HG02678 (cell line): ENCODE results near the gene ZNF511.

Experiments
- ATAC-seq: cut with Tn5 transposase; IDR thresholded peaks from one replicate; pipeline ENCODE4 v1.9.1; 2021; ENCODE audit warnings: mild to moderate bottlenecking, moderate library complexity; ENCODE audit not compliant: unreplicated experiment

ZNF511 gene

DNA sequence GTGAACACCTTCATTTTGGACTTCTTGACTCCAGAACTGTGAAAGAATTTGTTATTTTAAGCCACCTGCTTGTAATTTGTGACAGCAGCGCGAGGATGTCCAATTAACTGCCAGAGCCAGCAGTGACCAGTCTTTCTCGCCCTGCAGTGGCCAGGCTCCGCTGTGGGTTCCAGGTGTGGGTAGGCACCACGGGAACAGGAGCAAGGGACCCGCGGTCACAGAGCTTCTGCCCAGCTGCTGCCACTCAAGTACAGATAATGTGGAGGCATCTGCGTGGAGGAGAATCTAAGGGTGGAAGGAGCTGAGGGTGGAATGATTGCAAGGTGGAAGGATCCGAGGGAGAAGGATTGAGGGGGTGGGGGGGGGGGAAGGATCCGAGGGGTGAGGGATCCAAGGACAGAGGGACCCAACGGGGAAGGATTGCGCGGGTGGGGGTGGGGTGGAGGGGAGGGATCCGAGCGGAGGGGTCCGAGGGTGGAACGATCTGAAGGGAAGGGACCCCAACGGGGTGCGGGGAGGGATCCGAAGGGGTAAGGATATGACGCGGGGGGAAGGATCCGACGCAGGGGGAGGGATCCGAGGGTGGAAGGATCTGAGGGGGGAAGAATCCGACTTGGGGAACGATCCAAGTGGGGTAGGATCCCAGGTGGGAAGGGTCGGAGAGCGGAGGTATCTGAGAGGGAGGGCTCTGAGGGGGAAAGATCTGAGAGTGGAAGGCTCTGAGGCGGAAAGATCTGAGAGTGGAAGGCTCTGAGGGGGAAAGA, 24.4 kb downstream of the ZNF511 start:
- no peak for ATAC-seq

DNA sequence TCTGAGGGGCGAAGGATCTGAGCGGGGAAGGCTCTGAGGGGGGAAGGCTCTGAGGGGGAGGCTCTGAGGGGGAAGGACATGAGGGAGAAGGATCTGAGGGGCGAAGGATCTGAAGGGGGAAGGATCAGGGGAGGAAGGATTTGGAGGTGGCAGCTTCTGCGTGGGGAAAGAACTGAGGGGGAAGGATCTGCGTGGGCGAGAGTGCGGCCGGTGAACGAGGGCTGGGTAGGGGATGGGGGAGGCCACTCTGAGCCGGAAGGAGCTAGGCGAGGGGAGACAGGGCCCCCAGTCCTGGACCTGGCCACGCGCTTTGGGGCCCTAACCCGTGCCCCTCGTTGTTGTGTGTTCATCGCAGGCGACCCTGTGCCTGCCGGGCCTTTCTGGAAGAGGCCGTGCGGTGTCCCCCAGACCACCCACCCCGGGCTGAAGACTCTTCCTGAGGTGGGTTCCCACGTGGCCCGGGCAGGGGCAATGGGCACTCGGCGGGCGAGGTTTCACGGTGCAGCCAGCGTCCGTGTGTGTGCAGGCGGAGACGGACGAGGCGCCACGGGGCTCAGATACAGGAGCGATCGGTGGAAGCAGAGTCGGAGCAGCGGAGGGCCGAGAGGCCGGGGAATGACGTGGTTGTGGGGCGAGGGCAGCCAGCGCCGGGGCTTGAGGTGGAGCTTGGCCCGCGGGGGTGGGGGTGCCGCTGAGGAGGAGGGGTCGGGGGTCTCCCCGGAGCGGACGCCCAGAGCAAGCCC, 26.0 kb downstream of the ZNF511 start:
- no peak for ATAC-seq

DNA sequence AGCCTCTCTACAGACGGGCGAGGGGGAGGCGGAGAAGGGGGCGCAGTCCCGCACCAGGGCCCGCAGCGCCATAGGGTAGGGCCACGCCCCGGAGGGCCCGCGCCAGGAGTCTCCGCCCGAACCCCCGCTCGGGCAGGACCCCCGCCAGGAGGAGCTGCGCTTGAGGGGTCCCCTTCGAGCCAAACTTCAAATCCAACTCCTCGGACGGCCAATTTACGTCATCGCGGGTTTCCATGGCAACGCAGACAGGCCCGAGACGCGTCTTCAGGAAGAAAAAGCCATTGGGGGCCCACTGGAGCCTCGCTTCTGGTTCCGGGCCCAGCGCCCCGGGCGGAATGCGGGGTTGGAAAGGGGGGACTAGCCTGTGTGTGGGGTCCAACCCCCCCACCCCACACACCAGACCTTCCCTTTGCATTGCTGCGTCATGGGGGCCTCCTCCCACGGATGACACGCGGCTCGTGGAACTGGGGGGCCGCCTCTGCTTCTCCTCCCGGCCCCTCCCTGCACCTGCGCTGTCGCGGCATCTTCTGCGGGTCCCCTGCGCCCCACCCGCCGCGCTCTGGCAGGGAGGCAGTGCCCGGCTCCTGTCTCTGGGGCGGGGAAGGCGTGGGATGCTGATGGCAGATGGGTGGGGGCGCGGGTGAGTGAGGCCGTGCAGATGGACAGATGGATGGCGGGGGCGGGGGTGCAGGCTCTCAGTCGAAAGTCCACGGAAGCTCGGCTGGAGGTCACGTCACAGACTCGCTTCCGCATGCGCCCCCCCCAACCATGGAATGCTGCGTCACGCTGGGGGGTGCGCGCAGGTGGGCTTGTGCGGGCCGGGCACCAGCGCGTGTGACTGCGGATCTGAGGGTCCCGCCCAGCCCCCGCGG, 26.8 kb downstream of the ZNF511 start:
- no peak for ATAC-seq

DNA sequence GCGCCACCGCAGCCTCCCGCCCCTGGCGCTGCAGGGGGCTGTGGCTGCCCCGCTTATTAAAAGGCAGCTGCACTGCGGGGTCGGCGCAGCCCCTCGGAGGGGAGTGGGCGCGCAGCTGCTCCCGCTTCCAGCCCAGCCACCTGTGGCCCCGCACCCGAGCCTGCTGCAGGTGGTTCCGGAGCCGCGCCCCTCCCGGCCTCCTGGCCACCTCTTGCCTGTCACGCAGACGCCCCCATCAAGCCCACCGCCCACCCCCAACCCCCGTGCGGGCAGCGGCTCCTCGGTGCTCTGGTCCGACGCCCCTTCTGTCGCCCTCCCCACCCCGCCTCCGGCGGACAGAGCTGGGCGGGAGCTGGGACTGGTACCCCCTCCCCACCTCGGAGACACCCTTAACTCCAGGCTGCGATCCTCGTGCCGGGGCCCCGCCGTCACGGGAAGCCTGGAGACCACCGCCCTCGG, 27.4 kb downstream of the ZNF511 start:
- ATAC-seq, result no peak

DNA sequence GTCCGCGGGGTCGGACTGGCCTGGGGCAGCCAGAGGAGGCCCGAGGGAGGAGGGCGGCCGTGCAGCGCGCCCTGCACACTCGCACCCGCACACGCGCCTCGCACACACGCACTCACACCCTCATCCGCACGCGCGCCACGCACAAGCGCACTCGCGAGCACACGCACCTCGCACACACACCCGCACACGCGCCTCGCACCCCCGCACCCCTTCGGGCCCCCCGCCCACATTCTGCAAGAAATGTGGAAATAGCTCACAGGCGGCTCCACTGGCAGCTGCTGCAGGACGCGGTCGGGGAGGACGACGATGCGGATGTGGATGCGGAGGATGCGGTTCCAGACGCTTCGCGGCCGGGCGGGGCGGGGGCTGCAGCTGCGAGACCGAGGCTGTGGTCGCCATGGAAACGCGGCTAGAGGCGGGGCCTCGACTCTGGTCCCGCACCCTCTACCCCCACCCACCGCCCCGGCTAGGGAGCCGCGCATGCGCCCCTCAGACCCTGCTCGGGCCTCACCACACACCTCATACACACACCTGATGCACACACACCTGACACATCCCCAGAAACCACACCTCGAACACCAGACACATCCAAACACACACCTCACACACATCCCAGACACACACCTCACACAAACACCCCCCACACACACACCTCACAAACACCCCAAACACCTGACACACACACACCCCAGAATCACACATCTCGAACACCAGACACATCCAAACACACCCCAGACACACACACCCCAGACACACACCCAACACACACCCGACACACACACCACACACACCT, 28.1 kb downstream of the ZNF511 start, which contains the start of gene CALY:
CALY (minus strand) TSS at position 320 of the 793 bp plus-strand sequence. CDS start 7,907 bp downstream, outside the sequence.
- no peak for ATAC-seq

DNA sequence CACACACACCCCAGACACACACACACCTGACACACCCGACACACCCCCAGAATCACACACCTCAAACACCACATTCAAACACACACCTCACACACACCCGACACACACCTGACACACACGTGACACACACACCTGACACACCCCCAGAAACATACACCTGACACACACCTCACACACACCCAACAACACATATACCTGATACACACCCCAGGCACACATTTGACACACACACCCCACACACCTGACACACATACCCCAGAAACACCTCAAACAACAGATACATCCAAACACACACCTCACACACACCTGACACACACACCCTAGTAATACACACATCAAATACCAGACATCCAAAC, 28.6 kb downstream of the ZNF511 start:
- no peak for ATAC-seq

DNA sequence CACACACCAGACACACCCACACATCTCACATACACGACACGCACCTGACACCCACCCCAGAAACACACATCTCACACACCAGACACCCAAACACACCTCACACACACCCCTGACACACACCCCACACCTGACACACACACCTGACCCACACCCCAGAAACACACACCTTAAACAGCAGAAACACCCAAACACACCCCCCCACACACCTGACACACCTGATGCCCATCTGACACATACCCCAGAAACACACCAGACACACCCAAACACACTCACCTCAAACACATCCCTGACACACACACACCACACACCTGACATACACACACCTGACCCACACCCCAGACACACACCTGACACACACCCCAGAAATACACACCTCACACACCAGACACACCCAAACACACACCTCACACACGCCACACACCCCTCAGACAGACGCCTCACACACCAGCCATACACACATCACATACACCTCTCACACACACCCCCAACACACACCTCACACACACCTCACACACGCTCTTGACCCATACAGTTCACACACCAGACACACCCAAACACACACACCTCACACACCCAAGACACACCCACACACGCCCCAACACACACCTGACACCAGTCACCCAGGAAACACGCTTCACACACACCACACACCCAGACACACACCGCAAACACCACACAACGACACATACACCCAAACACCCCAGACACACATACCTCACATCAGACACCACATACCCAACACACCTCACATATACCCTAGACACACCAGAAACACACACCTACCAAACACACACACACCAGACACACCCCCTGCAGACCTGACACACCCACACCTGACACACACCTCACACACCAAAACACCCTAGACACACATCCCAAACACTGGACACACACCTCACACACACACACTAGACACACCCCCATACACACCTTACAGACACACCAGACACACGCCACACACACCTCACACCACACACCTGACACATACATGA, 29.7 kb downstream of the ZNF511 start:
- no peak for ATAC-seq

DNA sequence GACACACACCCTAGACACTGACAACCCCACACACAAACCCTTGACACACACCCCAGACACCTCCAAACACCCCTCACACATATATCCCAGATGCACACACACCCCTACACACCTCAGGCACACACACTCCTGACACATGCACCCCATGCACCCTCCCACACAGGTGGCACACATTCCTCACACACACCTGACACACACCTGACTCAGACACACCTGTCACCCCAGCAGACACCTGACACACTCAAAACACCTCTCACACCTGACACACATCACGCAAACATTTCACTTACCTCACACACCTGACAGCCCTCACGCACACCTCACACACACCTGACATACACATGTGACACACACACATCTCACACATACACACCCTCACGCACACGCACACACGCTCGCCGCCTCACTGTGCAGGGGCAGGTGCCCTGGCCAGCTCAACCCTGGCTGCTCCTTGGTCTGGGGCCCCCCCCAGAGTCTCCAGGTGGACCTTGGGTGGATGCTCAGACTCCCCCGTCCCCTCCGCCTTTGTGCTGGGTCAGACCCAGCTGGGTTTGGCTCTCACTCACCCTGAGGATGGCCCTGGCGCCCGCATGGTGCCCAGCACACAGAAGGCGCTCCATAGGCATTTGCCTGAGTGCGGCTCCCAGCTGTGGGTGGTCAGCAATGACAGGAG, 31.1 kb downstream of the ZNF511 start:
- no peak for ATAC-seq

DNA sequence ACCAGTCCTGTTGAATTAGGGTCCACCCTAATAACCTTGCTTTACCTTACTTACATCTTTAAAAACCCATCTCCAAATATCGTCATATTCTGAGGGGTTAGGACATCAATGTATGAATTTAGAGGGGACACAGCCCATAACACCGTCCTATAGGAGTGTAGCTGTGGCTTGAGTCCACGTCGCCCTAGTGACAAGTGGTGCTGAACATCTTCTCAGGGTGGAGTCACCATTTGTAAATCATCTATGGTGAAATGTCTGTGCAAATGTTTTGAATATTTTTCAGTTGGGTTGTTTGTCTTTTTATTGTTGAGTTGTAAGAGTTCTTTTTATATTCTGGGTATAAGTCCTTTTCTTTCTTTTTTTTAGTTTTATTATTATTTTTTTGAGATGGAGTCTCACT, 33.3 kb downstream of the ZNF511 start:
- ATAC-seq, result no peak

DNA sequence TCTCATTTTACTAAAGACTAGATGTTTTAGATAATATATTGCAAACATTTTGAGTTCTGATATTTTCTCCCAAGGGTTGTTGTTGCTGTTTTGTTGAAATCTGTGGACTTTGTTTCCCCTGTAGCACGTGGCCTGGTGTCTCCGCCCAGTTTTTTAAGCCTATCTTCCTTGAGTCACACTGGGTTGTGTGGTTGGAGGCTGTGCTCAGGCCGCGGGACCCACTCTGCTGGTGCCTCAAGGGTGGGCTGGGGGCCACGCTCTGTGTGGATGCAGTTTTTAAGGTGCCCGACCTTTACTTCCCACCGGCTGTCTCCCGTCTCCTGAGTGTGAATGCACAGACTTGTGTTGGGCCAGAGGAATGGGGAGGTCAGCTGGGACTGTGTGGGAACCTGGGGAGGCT, 34.2 kb downstream of the ZNF511 start:
- no peak for ATAC-seq

DNA sequence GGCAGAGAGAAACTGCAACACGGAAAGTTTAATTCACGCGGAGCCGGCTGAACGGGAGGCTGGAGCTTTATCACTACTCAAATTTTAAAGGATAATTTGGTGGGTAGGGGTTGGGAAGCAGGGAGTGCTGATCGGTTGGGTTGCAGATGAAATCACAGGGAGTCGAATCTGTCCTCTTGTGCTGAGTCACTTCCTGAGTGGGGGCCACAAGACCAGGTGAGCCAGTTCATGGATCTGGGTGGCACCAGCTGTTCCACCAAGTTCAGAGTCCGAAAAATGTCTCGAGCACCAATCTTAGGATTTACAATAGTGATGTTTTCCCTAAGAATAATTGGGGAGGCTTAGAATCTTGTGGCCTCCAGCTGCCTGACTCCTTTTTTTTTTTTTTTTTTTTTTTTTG, 34.8 kb downstream of the ZNF511 start:
- ATAC-seq, result no peak

DNA sequence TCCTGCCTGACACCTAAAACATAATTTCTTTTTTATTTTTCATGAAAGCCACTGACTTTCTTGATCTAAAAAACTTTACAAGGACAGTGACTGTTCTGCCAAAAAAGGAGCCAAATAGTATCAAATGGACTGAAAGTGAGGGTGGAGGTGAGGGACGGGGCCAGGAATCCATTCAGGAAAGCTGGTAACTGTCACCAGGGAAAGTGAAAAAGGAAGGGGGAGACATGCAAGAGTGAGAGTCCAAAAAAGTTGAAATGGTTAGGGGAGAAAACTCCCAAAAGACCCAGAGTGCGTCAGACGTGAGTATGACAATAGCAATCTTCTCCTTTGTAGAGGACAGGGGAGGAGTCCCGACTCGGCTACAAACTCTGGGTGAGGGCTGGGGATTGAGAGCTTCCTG, 35.5 kb downstream of the ZNF511 start:
- no peak for ATAC-seq

DNA sequence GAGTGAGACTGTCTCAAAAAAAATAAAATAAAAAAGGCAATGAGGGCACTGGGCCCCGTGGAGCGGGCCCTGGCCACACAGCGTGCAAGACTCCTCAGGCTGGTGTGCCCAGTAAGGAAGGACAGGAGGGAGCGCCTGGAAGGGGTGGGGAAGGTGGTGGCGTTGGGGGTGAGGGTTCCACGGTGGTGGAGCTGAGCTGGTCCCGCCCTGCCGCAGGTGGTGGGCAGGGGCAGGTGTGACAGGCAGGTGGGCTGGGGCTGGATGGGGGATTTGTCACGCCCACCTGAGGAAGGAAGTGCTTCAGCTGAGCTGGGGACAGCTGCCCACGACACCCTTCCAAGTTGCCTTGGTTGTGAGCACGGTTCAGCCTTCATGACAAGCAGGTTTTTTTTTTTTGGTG, 37.7 kb downstream of the ZNF511 start:
- ATAC-seq, result no peak

DNA sequence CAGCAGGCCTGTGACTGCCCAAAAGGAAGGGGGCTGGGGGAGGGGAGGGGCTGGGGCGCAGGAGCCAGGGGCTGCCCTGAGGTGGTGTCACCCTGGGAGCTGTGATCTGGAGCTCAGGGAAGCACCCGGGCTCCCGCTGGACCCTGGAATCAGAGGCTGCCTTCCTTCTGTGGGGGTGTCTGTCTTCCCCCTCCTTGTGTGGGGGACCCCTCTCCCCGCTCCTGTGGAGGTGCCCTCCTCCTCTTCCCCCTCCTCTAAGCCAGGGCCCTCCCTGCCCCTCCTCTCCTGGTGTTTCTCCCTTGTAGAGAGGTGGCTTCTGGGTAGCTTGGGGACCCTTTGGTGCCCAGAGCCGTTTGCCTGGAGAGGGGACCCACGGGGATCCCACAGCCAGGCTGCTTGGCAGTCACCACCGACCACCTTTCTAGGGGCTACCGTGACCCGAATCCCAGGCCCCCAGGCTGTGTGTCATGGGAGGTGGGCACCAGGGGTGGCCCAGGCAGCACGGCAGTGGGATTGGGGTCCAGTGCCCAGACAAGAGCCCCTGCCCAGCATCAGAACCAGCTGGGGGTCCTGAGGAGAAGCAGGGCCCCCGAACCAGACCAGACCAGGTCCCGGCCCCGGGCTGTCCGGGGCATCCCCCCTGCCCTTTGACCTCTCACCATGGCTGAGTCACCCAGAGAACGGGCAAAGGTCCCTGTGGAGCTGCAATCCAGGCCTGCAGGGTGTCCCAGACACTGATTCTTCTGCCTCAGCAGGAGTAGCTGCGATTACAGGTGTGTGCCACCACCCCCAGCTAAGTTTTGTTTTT, 39.2 kb downstream of the ZNF511 start:
- ATAC-seq, result no peak

DNA sequence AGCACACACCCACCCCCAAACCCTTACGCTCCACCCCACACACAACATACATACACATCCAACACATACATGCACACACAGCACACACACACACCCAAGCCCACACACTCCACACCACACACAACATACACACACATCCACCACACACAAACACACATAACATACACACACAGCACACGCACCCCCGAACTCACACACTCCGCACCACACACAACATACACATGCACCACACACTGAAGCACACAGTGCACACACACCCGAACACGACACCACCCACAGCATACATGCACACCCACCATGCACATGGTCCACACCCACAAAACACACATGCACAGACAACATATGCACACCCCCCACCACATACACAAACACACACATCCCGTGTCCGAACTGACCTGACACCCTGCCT, 40.5 kb downstream of the ZNF511 start:
- ATAC-seq, result no peak

DNA sequence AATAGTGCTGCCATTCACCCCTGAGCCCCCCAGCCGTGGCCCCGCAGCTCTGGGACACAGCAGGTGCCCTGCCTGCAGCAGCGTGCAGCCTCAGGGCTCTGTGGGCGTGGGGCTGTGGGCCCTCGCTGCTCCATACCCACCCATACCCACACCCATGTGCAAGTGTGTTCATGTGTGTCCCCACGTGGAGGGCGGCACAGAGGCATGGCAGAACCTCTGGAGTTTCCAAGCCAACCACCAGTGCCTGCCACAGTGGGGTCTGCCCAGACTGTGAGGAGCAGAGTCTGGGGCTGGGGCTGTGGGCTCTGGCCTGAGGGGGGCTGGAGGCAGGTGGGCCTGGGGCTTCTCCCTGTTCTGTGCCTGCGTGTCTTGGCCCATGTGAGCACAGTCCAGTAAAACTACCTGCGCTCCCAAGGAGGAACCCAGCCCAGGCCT, 40.9 kb downstream of the ZNF511 start:
- no peak for ATAC-seq

DNA sequence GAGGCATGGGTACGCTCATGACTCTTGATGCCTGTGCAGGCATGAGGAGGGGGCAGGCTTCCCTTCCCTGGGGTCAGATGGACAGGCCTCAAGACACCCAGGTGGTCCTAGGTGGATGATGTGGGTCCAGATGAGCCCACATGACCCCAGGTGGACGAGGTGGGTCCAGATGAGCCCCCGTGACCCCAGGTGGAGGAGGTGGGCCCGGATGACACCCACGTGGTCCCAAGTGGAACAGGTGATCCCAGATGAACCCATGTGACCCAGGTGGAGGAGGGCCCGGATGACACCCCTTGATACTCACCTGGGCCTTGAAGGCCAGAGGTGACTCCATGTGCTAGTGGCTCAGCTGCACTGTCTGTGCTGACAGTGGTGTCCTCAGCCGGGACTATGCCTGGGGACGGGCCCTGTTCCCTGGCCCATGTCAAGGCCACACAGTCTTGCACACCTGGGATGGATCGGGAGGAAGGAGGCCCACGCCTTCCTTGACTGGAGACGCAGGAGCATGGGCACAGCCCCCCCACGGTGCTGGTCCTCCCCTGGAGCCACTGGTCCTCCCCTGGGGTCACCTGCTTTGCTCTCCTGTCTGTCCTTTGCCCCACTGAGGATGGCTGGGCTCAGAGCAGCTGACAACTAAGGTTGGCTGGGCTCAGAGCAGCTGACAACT, 41.7 kb downstream of the ZNF511 start:
- ATAC-seq, result no peak
